ENCODE measurements around the gene VTI1A. TPM values are rescaled to one million over a fixed set of nuclear protein-coding genes. Genes with fewer than 3 reads are reported as not detected.

The VTI1A gene
- total and polyA plus RNA-seq, 2 of the 13 experiments (the other 11 are each of a cell fraction or from before 2014, with no cell fraction given), result 11.7 to 32.7 TPM

DNA sequence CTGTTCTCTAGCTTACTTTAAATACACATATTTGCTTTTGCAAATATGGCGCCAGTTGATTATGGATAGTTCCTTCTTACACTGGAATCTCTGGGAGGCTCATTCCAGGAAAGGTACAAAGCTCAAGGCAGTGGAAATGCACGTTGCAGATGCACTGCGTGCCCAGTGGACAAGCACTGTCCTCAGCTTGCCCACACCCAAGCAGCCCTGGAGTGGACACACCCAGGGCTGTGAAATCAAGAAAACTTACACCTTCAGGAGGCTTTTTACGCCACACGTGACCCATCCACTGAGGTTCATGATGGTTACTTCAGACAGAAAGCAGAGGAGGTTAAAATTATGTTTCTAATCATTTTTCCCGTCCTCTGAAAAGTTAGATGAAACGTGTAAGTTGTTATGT is 248.5 kb downstream of the VTI1A start (continued):
- 0 out of 2 replicates have a peak, but pooled peaks have one; percentile 30 for TF ChIP-seq ZNF501 (CRISPR knock-in tag; IDR thresholded peaks at IDR 0.05)
- TF ChIP-seq ZNF780A (CRISPR knock-in tag; IDR thresholded peaks at IDR 0.05), result no peak
- no peak for TF ChIP-seq ZNF264 (CRISPR knock-in tag; IDR thresholded peaks at IDR 0.05)
- TF ChIP-seq, protein P1, sequence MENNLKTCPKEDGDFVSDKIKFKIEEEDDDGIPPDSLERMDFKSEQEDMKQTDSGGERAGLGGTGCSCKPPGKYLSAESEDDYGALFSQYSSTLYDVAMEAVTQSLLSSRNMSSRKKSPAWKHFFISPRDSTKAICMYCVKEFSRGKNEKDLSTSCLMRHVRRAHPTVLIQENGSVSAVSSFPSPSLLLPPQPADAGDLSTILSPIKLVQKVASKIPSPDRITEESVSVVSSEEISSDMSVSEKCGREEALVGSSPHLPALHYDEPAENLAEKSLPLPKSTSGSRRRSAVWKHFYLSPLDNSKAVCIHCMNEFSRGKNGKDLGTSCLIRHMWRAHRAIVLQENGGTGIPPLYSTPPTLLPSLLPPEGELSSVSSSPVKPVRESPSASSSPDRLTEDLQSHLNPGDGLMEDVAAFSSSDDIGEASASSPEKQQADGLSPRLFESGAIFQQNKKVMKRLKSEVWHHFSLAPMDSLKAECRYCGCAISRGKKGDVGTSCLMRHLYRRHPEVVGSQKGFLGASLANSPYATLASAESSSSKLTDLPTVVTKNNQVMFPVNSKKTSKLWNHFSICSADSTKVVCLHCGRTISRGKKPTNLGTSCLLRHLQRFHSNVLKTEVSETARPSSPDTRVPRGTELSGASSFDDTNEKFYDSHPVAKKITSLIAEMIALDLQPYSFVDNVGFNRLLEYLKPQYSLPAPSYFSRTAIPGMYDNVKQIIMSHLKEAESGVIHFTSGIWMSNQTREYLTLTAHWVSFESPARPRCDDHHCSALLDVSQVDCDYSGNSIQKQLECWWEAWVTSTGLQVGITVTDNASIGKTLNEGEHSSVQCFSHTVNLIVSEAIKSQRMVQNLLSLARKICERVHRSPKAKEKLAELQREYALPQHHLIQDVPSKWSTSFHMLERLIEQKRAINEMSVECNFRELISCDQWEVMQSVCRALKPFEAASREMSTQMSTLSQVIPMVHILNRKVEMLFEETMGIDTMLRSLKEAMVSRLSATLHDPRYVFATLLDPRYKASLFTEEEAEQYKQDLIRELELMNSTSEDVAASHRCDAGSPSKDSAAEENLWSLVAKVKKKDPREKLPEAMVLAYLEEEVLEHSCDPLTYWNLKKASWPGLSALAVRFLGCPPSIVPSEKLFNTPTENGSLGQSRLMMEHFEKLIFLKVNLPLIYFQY (CRISPR knock-in tag; IDR thresholded peaks at IDR 0.05; ENCODE audit: borderline replicate concordance), result no peak
- TF ChIP-seq, protein P2, sequence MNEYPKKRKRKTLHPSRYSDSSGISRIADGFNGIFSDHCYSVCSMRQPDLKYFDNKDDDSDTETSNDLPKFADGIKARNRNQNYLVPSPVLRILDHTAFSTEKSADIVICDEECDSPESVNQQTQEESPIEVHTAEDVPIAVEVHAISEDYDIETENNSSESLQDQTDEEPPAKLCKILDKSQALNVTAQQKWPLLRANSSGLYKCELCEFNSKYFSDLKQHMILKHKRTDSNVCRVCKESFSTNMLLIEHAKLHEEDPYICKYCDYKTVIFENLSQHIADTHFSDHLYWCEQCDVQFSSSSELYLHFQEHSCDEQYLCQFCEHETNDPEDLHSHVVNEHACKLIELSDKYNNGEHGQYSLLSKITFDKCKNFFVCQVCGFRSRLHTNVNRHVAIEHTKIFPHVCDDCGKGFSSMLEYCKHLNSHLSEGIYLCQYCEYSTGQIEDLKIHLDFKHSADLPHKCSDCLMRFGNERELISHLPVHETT (CRISPR knock-in tag; conservative IDR thresholded peaks at IDR 0.05), result no peak
- TF ChIP-seq ZNF205 (CRISPR knock-in tag; IDR thresholded peaks at IDR 0.05), result 0 out of 2 replicates have a peak, but pooled peaks have one; percentile 39
- TF ChIP-seq NONO (IDR thresholded peaks at IDR 0.05), result no peak
- peak; percentile 72 for TF ChIP-seq NONO (CRISPR knock-in tag; conservative IDR thresholded peaks at IDR 0.05)
- TF ChIP-seq FOXP1 (IDR thresholded peaks at IDR 0.05), result no peak
- TF ChIP-seq FOXP1 (CRISPR knock-in tag; IDR thresholded peaks at IDR 0.05), result peak; percentile 67
- peak; percentile 86 for TF ChIP-seq HOXA3 (CRISPR knock-in tag; IDR thresholded peaks at IDR 0.05)
- TF ChIP-seq IRF2 (CRISPR knock-in tag; IDR thresholded peaks at IDR 0.05), result peak; percentile 76
- no peak for TF ChIP-seq RFX1 (IDR thresholded peaks at IDR 0.05)
- TF ChIP-seq XRCC5 (optimal IDR thresholded peaks at IDR 0.05; ENCODE audit: low read length), result no peak
- TF ChIP-seq HDAC2 (CRISPR knock-in tag; IDR thresholded peaks at IDR 0.05), result peak; percentile 94
- TF ChIP-seq, protein P3, sequence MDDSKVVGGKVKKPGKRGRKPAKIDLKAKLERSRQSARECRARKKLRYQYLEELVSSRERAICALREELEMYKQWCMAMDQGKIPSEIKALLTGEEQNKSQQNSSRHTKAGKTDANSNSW (CRISPR knock-in tag; IDR thresholded peaks at IDR 0.05; ENCODE audit: borderline replicate concordance), result no peak
- TF ChIP-seq JDP2 (CRISPR knock-in tag; IDR thresholded peaks at IDR 0.05; ENCODE audit: borderline replicate concordance), result no peak
- TF ChIP-seq NR2F1 (CRISPR knock-in tag; IDR thresholded peaks at IDR 0.05), result no peak; a peak in 1 of 4 replicates
- TF ChIP-seq, protein P4, sequence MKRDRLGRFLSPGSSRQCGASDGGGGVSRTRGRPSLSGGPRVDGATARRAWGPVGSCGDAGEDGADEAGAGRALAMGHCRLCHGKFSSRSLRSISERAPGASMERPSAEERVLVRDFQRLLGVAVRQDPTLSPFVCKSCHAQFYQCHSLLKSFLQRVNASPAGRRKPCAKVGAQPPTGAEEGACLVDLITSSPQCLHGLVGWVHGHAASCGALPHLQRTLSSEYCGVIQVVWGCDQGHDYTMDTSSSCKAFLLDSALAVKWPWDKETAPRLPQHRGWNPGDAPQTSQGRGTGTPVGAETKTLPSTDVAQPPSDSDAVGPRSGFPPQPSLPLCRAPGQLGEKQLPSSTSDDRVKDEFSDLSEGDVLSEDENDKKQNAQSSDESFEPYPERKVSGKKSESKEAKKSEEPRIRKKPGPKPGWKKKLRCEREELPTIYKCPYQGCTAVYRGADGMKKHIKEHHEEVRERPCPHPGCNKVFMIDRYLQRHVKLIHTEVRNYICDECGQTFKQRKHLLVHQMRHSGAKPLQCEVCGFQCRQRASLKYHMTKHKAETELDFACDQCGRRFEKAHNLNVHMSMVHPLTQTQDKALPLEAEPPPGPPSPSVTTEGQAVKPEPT (CRISPR knock-in tag; IDR thresholded peaks at IDR 0.05; ENCODE audit: low read depth), result no peak
- TF ChIP-seq HOXA7 (CRISPR knock-in tag; IDR thresholded peaks at IDR 0.05), result no peak
- TF ChIP-seq, protein P5, sequence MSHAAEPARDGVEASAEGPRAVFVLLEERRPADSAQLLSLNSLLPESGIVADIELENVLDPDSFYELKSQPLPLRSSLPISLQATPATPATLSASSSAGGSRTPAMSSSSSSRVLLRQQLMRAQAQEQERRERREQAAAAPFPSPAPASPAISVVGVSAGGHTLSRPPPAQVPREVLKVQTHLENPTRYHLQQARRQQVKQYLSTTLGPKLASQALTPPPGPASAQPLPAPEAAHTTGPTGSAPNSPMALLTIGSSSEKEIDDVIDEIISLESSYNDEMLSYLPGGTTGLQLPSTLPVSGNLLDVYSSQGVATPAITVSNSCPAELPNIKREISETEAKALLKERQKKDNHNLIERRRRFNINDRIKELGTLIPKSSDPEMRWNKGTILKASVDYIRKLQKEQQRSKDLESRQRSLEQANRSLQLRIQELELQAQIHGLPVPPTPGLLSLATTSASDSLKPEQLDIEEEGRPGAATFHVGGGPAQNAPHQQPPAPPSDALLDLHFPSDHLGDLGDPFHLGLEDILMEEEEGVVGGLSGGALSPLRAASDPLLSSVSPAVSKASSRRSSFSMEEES (CRISPR knock-in tag; IDR thresholded peaks at IDR 0.05), result peak; percentile 43; the same call in 1 of the 2 replicates

Measured in HepG2 (cell line).